CD8-positive, alpha-beta memory T cell (primary cell): ENCODE results near the gene SPTB. TPM values are rescaled to one million over a fixed set of nuclear protein-coding genes. Genes with fewer than 3 reads are reported as not detected.

Experiments used
- CTCF ChIA-PET: fragments of 350-600 bp; sonication (Branson Sonifier 250); formaldehyde crosslinking; loops from one replicate; lab custom pipeline; 2021; ENCODE audit warnings: antibody characterized with exemption; lab: Charles Lee
- POLR2A ChIA-PET: fragments of 350-600 bp; sonication (Branson Sonifier 250); formaldehyde crosslinking; loops from one replicate; lab custom pipeline; 2021; ENCODE audit warnings: antibody characterized with exemption; lab: Charles Lee
- DNase-seq, 5 donors: peaks; one replicate each; pipeline versions ENCODE4 v3.0.0 to v3.0.0-alpha.2; 2020 to 2022; ENCODE audit warnings: mixed read lengths in 1 of 5
- H3K27ac ChIP-seq: one replicate; pipeline ENCODE4 v1.7.0; 2013; ENCODE audit warnings: low read depth, mild to moderate bottlenecking, low read length, moderate library complexity
- H3K27me3 ChIP-seq: 2 replicates; pipeline ENCODE4 v1.7.0; 2013; ENCODE audit warnings: low read length, mild to moderate bottlenecking; ENCODE audit not compliant: insufficient read depth, poor library complexity, severe bottlenecking
- H3K36me3 ChIP-seq: 2 replicates; pipeline ENCODE4 v1.7.0; 2013; ENCODE audit warnings: mild to moderate bottlenecking, low read length, moderate library complexity; ENCODE audit not compliant: insufficient read depth
- H3K4me1 ChIP-seq: 2 replicates; pipeline ENCODE4 v1.7.0; 2013; ENCODE audit warnings: mild to moderate bottlenecking, low read length, moderate library complexity; ENCODE audit not compliant: insufficient read depth
- H3K4me3 ChIP-seq: 2 replicates; pipeline ENCODE4 v1.7.0; 2013; ENCODE audit warnings: mild to moderate bottlenecking, low read length
- H3K9me3 ChIP-seq: 2 replicates; pipeline ENCODE4 v1.7.0; 2013; ENCODE audit warnings: mild to moderate bottlenecking, low read length
- H3K27ac Mint-ChIP-seq, 8 donors: one replicate each; pipeline ENCODE4 v1.8.0; 2020 to 2021; ENCODE audit warnings: mixed read lengths in 8 of 8, mild to moderate bottlenecking in 6 of 8, inconsistent platforms in 3 of 8, moderate library complexity in 3 of 8
- H3K27me3 Mint-ChIP-seq, 2 donors: one replicate each; pipeline ENCODE4 v1.8.0; 2020 to 2021; ENCODE audit warnings: mixed read lengths in 2 of 2, mild to moderate bottlenecking in 1 of 2, moderate library complexity in 1 of 2
- H3K36me3 Mint-ChIP-seq, 3 donors: one replicate each; pipeline ENCODE4 v1.8.0; 2020 to 2021; ENCODE audit warnings: mixed read lengths in 3 of 3, inconsistent platforms in 1 of 3, mild to moderate bottlenecking in 1 of 3
- H3K4me1 Mint-ChIP-seq, 3 donors: one replicate each; pipeline ENCODE4 v1.8.0; 2020 to 2021; ENCODE audit warnings: mixed read lengths in 3 of 3, inconsistent platforms in 1 of 3, mild to moderate bottlenecking in 1 of 3
- H3K4me3 Mint-ChIP-seq, 7 donors: one replicate each; pipeline ENCODE4 v1.8.0; 2020 to 2021; ENCODE audit warnings: mixed read lengths in 7 of 7, mild to moderate bottlenecking in 6 of 7, moderate library complexity in 4 of 7, inconsistent platforms in 2 of 7
- H3K9me3 Mint-ChIP-seq, 5 donors: one replicate each; pipeline ENCODE4 v1.8.0; 2020 to 2022; ENCODE audit warnings: mixed read lengths in 5 of 5, mild to moderate bottlenecking in 3 of 5, moderate library complexity in 2 of 5, inconsistent platforms in 1 of 5
- polyA plus RNA-seq: library from polyadenylated mRNA; unstranded; fragments of 300-500 nt; fragmentation: Illumina TruSeq; gene quantifications from one replicate; pipeline ENCODE4 v1.2.3, GENCODE V29; 2021
- total RNA-seq, 2 experiments: library from RNA; stranded (reverse); gene quantifications; one replicate each; pipeline ENCODE4 v1.2.3, GENCODE V29; 2021

Gene SPTB
- total and polyA plus RNA-seq, 3 experiments from 2014 or later: 0.09 to 0.18 (median 0.15) TPM

GRCh38 chr14:64755781-64756221 is 123.9 kb downstream of the SPTB start:
- peak overlapping the region; percentile 50 to 98 (median 94) for H3K27ac Mint-ChIP-seq
- DNase-seq: peak in 4 of 5 donors; percentile 63 to 82 (median 75)
- CTCF ChIA-PET: no interaction called here

DNA sequence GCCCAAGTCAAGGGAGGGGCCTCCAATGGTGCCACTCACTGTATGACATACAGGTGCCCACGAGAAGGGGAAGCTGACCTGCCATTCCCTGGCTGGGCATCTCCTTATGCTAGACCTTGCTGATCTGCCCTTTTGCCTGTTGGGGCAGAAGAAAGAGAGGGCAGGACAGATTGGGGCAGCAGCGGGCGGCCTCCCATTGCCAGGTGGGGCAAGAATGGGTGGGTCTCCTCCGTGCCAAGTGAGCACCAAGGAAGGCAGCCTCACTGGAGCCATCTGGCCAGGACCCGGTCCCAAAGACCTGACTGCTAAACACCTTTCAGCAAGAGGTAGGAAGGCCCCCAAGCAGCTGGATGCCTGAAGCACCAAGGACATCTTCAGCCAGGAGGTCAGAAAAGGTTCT is 125.0 kb downstream of the SPTB start:
- H3K4me3 Mint-ChIP-seq: peak overlapping the region in 1 of 7 donors; percentile 57
- H3K27ac Mint-ChIP-seq: peak overlapping the region in 7 of 8 donors; percentile 82 to 98 (median 94)
- Histone ChIP-seq H3K4me3 (no peak overlapping the region), H3K27ac (no peak overlapping the region), H3K4me1 (peaks cover 38% of the 10 kb centered on the region), H3K9me3 (no peaks in the 10 kb centered on the region), H3K36me3 (no peaks in the 10 kb centered on the region), H3K27me3 (no peaks in the 10 kb centered on the region)
- no peaks in the 10 kb centered on the region for H3K9me3 Mint-ChIP-seq
- CTCF ChIA-PET: no interaction called here
- POLR2A ChIA-PET: no interaction called here
- no peak for DNase-seq
- no peaks in the 10 kb centered on the region for H3K36me3 Mint-ChIP-seq
- peaks cover 45 to 50% (median 46%) of the 10 kb centered on the region in 3 donors for H3K4me1 Mint-ChIP-seq
- H3K27me3 Mint-ChIP-seq: peaks cover 1 to 9% of the 10 kb centered on the region in 2 donors

More at GRCh38 chr14:64755781-64756221, 123.9 kb downstream of the SPTB start:
- H3K4me1 Mint-ChIP-seq: peaks cover 52 to 61% (median 55%) of the 10 kb centered on the region in 3 donors
- Histone ChIP-seq H3K27ac (no peak overlapping the region), H3K4me1 (peaks cover 45% of the 10 kb centered on the region), H3K4me3 (no peak overlapping the region), H3K36me3 (no peaks in the 10 kb centered on the region), H3K27me3 (no peaks in the 10 kb centered on the region), H3K9me3 (no peaks in the 10 kb centered on the region)
- no peaks in the 10 kb centered on the region for H3K9me3 Mint-ChIP-seq
- peaks cover 4 to 9% of the 10 kb centered on the region in 2 donors for H3K27me3 Mint-ChIP-seq
- POLR2A ChIA-PET: no interaction called here
- H3K4me3 Mint-ChIP-seq: peak overlapping the region; percentile 7 to 76 (median 49)
- no peaks in the 10 kb centered on the region for H3K36me3 Mint-ChIP-seq

- Mint-ChIP-seq H3K27me3 (peaks cover 0 to 9% of the 10 kb centered on the region in 2 donors), H3K27ac (peak overlapping the region in 5 of 8 donors; percentile 17 to 95 (median 58)), H3K36me3 (no peaks in the 10 kb centered on the region), H3K4me3 (no peak overlapping the region), H3K4me1 (peaks cover 40 to 44% (median 42%) of the 10 kb centered on the region in 3 donors), H3K9me3 (no peaks in the 10 kb centered on the region)
- POLR2A ChIA-PET: no interaction called here
- Histone ChIP-seq H3K27me3 (no peaks in the 10 kb centered on the region), H3K27ac (no peak overlapping the region), H3K4me1 (peaks cover 31% of the 10 kb centered on the region), H3K4me3 (no peak overlapping the region), H3K9me3 (no peaks in the 10 kb centered on the region), H3K36me3 (no peaks in the 10 kb centered on the region)
- CTCF ChIA-PET: no interaction called here
- DNase-seq: no peak
Observed at GRCh38 chr14:64753999-64754398, 125.7 kb downstream of the SPTB start.

GRCh38 chr14:64753374-64753773 is 126.3 kb downstream of the SPTB start:
- ChIA-PET CTCF (no interaction called here), POLR2A (no interaction called here)
- Histone ChIP-seq H3K27me3 (no peaks in the 10 kb centered on the region), H3K36me3 (no peaks in the 10 kb centered on the region), H3K9me3 (no peaks in the 10 kb centered on the region), H3K27ac (no peak overlapping the region), H3K4me1 (peaks cover 26% of the 10 kb centered on the region), H3K4me3 (no peak overlapping the region)
- H3K4me1 Mint-ChIP-seq: peaks cover 36 to 39% (median 36%) of the 10 kb centered on the region in 3 donors
- peaks cover 0 to 9% of the 10 kb centered on the region in 2 donors for H3K27me3 Mint-ChIP-seq
- no peak for DNase-seq
- H3K36me3 Mint-ChIP-seq: no peaks in the 10 kb centered on the region
- peak overlapping the region in 3 of 8 donors; percentile 33 to 95 (median 90) for H3K27ac Mint-ChIP-seq
- no peaks in the 10 kb centered on the region for H3K9me3 Mint-ChIP-seq
- no peak overlapping the region for H3K4me3 Mint-ChIP-seq

DNA sequence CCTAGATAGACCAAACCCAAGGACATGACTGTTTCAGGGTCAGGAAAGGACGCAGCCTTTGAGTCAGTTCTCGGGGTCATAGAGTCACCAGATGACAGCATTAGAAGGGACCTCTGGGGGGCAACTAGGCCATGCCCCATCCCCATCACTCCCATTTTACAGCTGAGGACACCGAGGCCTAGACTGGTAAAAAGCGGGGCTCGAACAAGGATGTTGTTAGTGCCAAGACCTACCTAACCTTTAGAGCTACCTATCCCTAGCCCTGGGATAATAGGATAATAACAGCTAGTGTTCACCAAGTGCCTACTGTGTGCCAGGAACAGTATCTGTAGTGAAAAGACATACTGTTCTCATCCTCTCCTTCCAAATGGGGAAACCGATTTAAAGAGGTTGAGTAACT is 126.8 kb downstream of the SPTB start:
- H3K36me3 ChIP-seq: no peaks in the 10 kb centered on the region
- no peak for DNase-seq
- no peaks in the 10 kb centered on the region for H3K9me3 ChIP-seq
- H3K4me1 Mint-ChIP-seq: peaks cover 31 to 35% (median 32%) of the 10 kb centered on the region in 3 donors
- no peak overlapping the region for H3K4me3 Mint-ChIP-seq
- H3K4me1 ChIP-seq: peaks cover 21% of the 10 kb centered on the region
- no peaks in the 10 kb centered on the region for H3K36me3 Mint-ChIP-seq
- peaks cover 0 to 9% of the 10 kb centered on the region in 2 donors for H3K27me3 Mint-ChIP-seq
- ChIA-PET POLR2A (no interaction called here), CTCF (no interaction called here)
- H3K9me3 Mint-ChIP-seq: no peaks in the 10 kb centered on the region
- H3K27ac ChIP-seq: no peak overlapping the region
- H3K27me3 ChIP-seq: no peaks in the 10 kb centered on the region
- peak overlapping the region in 1 of 8 donors; percentile 33 for H3K27ac Mint-ChIP-seq
- H3K4me3 ChIP-seq: no peak overlapping the region

DNA sequence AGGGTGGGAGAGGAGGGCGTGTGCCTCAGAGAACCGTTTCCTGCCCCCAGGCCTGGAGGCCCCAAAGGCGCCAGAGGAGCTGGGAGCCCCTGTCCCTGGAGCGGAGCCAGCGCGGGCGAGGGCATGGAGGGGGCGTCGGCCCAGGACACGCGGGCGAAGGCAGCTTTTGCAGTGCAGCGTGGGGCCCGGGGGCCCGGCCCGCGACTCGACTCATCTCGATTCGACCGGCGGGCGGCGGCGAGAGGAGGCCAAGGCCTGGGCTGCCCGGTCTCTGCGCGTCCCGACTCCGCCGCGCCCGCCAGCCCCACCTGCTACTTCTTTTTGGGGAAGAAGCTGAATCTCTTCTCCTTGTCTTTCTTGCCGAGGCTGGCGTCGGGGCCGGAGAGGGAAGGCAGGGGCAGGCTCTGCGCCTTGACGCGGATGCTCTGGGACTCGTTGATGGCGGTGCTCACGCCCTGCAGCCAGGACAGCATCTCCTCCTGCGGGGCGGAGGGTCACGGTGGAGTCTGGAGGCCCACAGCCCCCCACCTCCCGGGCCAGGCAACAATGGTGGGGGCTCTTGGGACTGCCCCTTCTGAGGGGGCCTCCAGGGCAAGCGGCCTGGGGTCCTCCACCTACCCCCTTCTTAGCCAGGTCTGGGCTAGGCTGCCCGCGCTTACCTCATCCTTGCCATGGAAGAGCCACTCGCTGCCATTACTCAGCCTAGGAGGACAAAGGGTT is 130.6 kb downstream of the SPTB start:
- no peaks in the 10 kb centered on the region for H3K9me3 ChIP-seq
- ChIA-PET POLR2A (interaction anchor here (0.6 kb wide), 2 partner anchors 24 to 32 kb away, joined by 3 to 4 read pairs; no protein-coding TSS in a partner anchor), CTCF (interaction anchor here (0.9 to 1.4 kb wide), 4 partner anchors 13 to 112 kb away, joined by 3 to 5 read pairs (median 4); no protein-coding TSS in a partner anchor)
- Mint-ChIP-seq H3K4me1 (peaks cover 25 to 32% (median 27%) of the 10 kb centered on the region in 3 donors), H3K36me3 (peaks cover 1 to 6% (median 1%) of the 10 kb centered on the region in 3 donors), H3K27ac (peak overlapping the region in 1 of 8 donors; percentile 81), H3K4me3 (no peak overlapping the region), H3K9me3 (peaks cover 0 to under 1% (median 0%) of the 10 kb centered on the region in 5 donors), H3K27me3 (peaks cover 0 to 4% of the 10 kb centered on the region in 2 donors)
- no peaks in the 10 kb centered on the region for H3K36me3 ChIP-seq
- DNase-seq: no peak
- H3K27ac ChIP-seq: no peak overlapping the region
- no peaks in the 10 kb centered on the region for H3K27me3 ChIP-seq
- H3K4me3 ChIP-seq: no peak overlapping the region
- H3K4me1 ChIP-seq: peaks cover 13% of the 10 kb centered on the region

DNA sequence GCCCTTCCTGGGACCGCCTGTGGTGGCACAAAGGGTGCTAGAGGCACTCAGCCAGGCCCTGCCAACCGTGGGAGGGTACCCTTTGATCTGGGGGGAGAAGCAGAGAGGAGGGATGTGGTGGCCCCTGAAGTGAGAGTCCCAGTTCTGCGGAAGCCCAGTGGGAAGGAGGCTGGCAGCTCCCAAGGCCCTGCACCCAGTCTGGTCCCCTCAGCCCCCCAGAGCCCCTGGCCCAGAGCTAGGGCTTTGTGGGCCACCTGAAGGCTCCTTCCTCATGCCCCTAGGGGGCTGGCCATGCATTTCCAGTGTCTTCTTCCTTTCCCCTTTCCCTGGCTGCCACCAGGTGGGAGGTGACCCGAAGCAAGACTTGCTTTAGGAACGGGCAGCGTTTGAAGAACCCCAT is 131.2 kb downstream of the SPTB start:
- H3K27ac Mint-ChIP-seq: peak overlapping the region in 3 of 8 donors; percentile 27 to 76 (median 42)
- peaks cover 3 to 9% (median 4%) of the 10 kb centered on the region in 3 donors for H3K36me3 Mint-ChIP-seq
- no peak overlapping the region for H3K4me3 Mint-ChIP-seq
- Histone ChIP-seq H3K36me3 (no peaks in the 10 kb centered on the region), H3K27me3 (no peaks in the 10 kb centered on the region), H3K27ac (no peak overlapping the region), H3K9me3 (no peaks in the 10 kb centered on the region), H3K4me3 (no peak overlapping the region), H3K4me1 (peaks cover 13% of the 10 kb centered on the region)
- peaks cover 27 to 32% (median 27%) of the 10 kb centered on the region in 3 donors for H3K4me1 Mint-ChIP-seq
- CTCF ChIA-PET: interaction anchor here (0.8 to 0.9 kb wide), 2 partner anchors 14 to 17 kb away, joined by 3 to 5 read pairs; no protein-coding TSS in a partner anchor
- peaks cover 0 to 4% of the 10 kb centered on the region in 2 donors for H3K27me3 Mint-ChIP-seq
- DNase-seq: no peak
- POLR2A ChIA-PET: interaction anchor here (0.6 kb wide), 2 partner anchors 23 to 31 kb away, joined by 3 to 4 read pairs; no protein-coding TSS in a partner anchor
- peaks cover 0 to 4% (median 0%) of the 10 kb centered on the region in 5 donors for H3K9me3 Mint-ChIP-seq

DNA sequence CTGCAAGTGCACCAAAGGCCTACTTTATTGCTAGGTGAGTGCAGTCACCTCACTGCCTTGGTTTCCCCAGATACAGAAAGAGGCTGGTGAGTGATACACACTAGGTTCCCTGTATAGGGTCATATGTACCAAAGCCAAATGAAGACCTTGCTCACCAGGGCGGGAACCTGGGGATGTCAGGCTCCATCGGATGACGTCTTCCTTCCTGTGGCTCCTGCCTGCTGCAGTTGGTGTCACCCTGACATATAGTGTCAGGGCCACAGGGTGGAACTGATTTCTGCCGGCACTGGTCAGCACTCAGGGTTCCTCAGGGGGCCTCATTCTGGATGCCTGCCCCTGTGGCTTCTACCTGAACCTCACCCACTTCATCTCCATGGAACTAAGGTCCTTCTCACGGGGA is 132.4 kb downstream of the SPTB start:
- Histone ChIP-seq H3K9me3 (no peaks in the 10 kb centered on the region), H3K4me3 (no peak overlapping the region), H3K36me3 (no peaks in the 10 kb centered on the region), H3K4me1 (peaks cover 13% of the 10 kb centered on the region), H3K27me3 (no peaks in the 10 kb centered on the region), H3K27ac (no peak overlapping the region)
- H3K36me3 Mint-ChIP-seq: peaks cover 4 to 9% (median 5%) of the 10 kb centered on the region in 3 donors
- CTCF ChIA-PET: interaction anchor here (1.2 kb wide), 1 partner anchor 18 kb away, joined by 4 read pairs; no protein-coding TSS in a partner anchor
- no peak for DNase-seq
- H3K4me3 Mint-ChIP-seq: no peak overlapping the region
- peak overlapping the region in 6 of 8 donors; percentile 19 to 96 (median 58) for H3K27ac Mint-ChIP-seq
- H3K27me3 Mint-ChIP-seq: peaks cover 0 to 4% of the 10 kb centered on the region in 2 donors
- POLR2A ChIA-PET: no interaction called here
- H3K4me1 Mint-ChIP-seq: peaks cover 27 to 32% (median 27%) of the 10 kb centered on the region in 3 donors
- H3K9me3 Mint-ChIP-seq: peaks cover 0 to 4% (median 0%) of the 10 kb centered on the region in 5 donors
